MCF 10A (cell line): ENCODE results near the gene WIF1. TPM values are rescaled to one million over a fixed set of nuclear protein-coding genes. Genes with fewer than 3 reads are reported as not detected.

Source experiments
- BruUV-seq: library from RNA; stranded (reverse); fragments of 400-500 nt; replicated peaks from 2 replicates; lab custom pipeline; 2021; lab: Mats Ljungman, UMichigan
- CTCF ChIA-PET: fragments of 300-600 bp; sonication (Branson Sonifier 250); formaldehyde crosslinking; extraction: SDS; loops from one replicate; lab custom pipeline; 2021; ENCODE audit warnings: antibody characterized with exemption, inconsistent platforms; lab: Yijun Ruan, JAX
- POLR2A ChIA-PET: fragments of 300-600, 350-650 bp; sonication (Branson Sonifier 250); formaldehyde crosslinking; extraction: SDS; loops from one replicate; lab custom pipeline; 2020; ENCODE audit warnings: antibody characterized with exemption, inconsistent platforms; lab: Yijun Ruan, JAX
- DNase-seq: peaks from one replicate; pipeline ENCODE4 v3.0.0-alpha.2; 2018; ENCODE audit not compliant: unreplicated experiment
- H3K27ac Mint-ChIP-seq: one replicate; pipeline ENCODE4 v1.8.0; 2022; ENCODE audit warnings: mild to moderate bottlenecking, low read depth, mixed read lengths; ENCODE audit not compliant: unreplicated experiment
- H3K27me3 Mint-ChIP-seq: one replicate; pipeline ENCODE4 v1.8.0; 2022; ENCODE audit warnings: mixed read lengths; ENCODE audit not compliant: insufficient read depth, unreplicated experiment
- H3K36me3 Mint-ChIP-seq: one replicate; pipeline ENCODE4 v1.8.0; 2022; ENCODE audit warnings: mild to moderate bottlenecking, moderate library complexity, mixed read lengths; ENCODE audit not compliant: insufficient read depth, unreplicated experiment
- H3K4me1 Mint-ChIP-seq: one replicate; pipeline ENCODE4 v1.8.0; 2022; ENCODE audit warnings: mixed read lengths; ENCODE audit not compliant: insufficient read depth, unreplicated experiment
- H3K4me3 Mint-ChIP-seq: one replicate; pipeline ENCODE4 v1.8.0; 2022; ENCODE audit warnings: mild to moderate bottlenecking, moderate library complexity, mixed read lengths; ENCODE audit not compliant: unreplicated experiment
- H3K9me3 Mint-ChIP-seq: one replicate; pipeline ENCODE4 v1.8.0; 2022; ENCODE audit warnings: mixed read lengths; ENCODE audit not compliant: unreplicated experiment
- intact Hi-C: fragments of 100-400 bp; cut with micrococcal nuclease; formaldehyde crosslinking; loops from 2 replicates; pipeline ENCODE4 v1.14.1; 2022
- total RNA-seq: library from RNA; stranded (reverse); gene quantifications from 2 replicates; pipeline ENCODE4 v1.2.3, GENCODE V29; 2022
- TF ChIP-seq, protein P1 (sequence below): fragments of 200-600 bp; IDR thresholded peaks from one replicate; pipeline ENCODE4 v1.8.0; 2022; ENCODE audit warnings: antibody characterized with exemption, mild to moderate bottlenecking; ENCODE audit not compliant: unreplicated experiment

WIF1 gene
- total RNA-seq, 1 experiment from 2014 or later = not detected

- H3K27me3 Mint-ChIP-seq = peaks cover 86% of the 10 kb centered on the region
- BruUV-seq = no TSS peak
- TF ChIP-seq, protein P1, sequence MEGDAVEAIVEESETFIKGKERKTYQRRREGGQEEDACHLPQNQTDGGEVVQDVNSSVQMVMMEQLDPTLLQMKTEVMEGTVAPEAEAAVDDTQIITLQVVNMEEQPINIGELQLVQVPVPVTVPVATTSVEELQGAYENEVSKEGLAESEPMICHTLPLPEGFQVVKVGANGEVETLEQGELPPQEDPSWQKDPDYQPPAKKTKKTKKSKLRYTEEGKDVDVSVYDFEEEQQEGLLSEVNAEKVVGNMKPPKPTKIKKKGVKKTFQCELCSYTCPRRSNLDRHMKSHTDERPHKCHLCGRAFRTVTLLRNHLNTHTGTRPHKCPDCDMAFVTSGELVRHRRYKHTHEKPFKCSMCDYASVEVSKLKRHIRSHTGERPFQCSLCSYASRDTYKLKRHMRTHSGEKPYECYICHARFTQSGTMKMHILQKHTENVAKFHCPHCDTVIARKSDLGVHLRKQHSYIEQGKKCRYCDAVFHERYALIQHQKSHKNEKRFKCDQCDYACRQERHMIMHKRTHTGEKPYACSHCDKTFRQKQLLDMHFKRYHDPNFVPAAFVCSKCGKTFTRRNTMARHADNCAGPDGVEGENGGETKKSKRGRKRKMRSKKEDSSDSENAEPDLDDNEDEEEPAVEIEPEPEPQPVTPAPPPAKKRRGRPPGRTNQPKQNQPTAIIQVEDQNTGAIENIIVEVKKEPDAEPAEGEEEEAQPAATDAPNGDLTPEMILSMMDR = no peak
- H3K27ac Mint-ChIP-seq = no peak overlapping the region
- DNase-seq = no peak
- no peak overlapping the region for H3K4me3 Mint-ChIP-seq
- intact Hi-C loops = no loop called here
- CTCF ChIA-PET = interaction anchor here (0.8 to 0.9 kb wide), 3 partner anchors 11 to 179 kb away, joined by 3 to 4 read pairs (median 4); no protein-coding TSS in a partner anchor
- H3K4me1 Mint-ChIP-seq = no peaks in the 10 kb centered on the region
- no peaks in the 10 kb centered on the region for H3K36me3 Mint-ChIP-seq
- POLR2A ChIA-PET = no interaction called here
- H3K9me3 Mint-ChIP-seq = peaks cover 28% of the 10 kb centered on the region
These were observed 12.8 kb upstream of the WIF1 start for GRCh38 chr12:65133879-65134278.

- ChIA-PET CTCF (interaction anchor here (1.3 to 6.9 kb wide), 6 partner anchors 18 to 331 kb away, joined by 4 to 86 read pairs (median 6); no protein-coding TSS in a partner anchor), POLR2A (no interaction called here)
- Mint-ChIP-seq H3K4me1 (no peaks in the 10 kb centered on the region), H3K9me3 (no peaks in the 10 kb centered on the region), H3K27me3 (peaks cover 50% of the 10 kb centered on the region), H3K36me3 (no peaks in the 10 kb centered on the region), H3K4me3 (no peak overlapping the region), H3K27ac (no peak overlapping the region)
- no peak for DNase-seq
- TF ChIP-seq, protein P1 = no peak
- intact Hi-C loops = no loop called here
- BruUV-seq = no TSS peak
These were observed 5.4 kb upstream of the WIF1 start for GRCh38 chr12:65126482-65126881.

DNA sequence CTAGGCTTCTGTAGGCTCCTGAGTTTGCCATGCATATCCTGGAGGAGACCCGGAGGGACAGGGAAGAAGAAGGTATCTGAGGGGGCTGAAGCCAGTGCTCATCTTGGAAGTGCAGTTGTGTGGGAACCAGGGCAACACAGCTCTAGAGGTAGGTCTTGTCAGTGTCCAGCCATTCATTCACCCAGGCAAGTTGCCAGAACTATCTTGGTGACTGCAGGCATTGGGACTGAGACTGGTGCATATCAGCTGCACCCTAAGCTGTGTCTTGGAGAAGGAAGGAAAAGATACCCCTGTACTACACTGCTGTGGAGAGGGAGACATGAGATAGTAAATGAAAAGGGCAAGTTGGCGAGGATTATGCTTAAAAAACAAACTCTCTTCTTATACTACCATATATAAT lies 4.9 kb upstream of the WIF1 start:
- Mint-ChIP-seq H3K4me3 (no peak overlapping the region), H3K9me3 (no peaks in the 10 kb centered on the region), H3K27me3 (peaks cover 50% of the 10 kb centered on the region), H3K36me3 (no peaks in the 10 kb centered on the region), H3K27ac (no peak overlapping the region), H3K4me1 (no peaks in the 10 kb centered on the region)
- no peak for DNase-seq
- intact Hi-C loops = no loop called here
- CTCF ChIA-PET = interaction anchor here (0.6 to 6.9 kb wide), 7 partner anchors 17 to 330 kb away, joined by 3 to 86 read pairs (median 6); no protein-coding TSS in a partner anchor
- TF ChIP-seq, protein P1 = no peak
- BruUV-seq = no TSS peak
- POLR2A ChIA-PET = no interaction called here

DNA sequence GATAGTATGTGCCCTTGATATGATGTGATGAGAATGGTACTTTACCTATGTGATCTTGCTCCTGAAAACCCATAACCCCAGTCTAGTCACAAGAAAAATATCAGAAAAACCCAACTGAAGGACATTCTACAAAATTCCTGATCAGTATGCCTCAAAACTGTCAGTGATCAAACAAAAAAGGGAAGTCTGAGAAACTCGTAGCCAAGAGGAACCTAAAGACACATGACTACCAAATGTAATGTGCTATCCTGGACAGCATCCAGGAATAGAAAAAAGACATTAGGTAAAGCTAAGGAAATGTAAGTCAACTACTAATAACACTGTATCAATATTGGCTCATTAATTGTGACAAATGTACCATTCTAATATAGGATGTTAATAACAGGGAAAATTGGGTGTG lies 4.1 kb upstream of the WIF1 start:
- CTCF ChIA-PET = interaction anchor here (1.3 to 6.9 kb wide), 6 partner anchors 16 to 330 kb away, joined by 4 to 86 read pairs (median 6); no protein-coding TSS in a partner anchor
- H3K36me3 Mint-ChIP-seq = no peaks in the 10 kb centered on the region

More for the DNA sequence above, 4.1 kb upstream of the WIF1 start:
- Mint-ChIP-seq H3K27me3 (peaks cover 50% of the 10 kb centered on the region), H3K4me1 (no peaks in the 10 kb centered on the region), H3K4me3 (no peak overlapping the region), H3K9me3 (no peaks in the 10 kb centered on the region), H3K27ac (no peak overlapping the region)
- intact Hi-C loops = no loop called here
- no TSS peak for BruUV-seq
- POLR2A ChIA-PET = no interaction called here
- DNase-seq = no peak
- TF ChIP-seq, protein P1 = no peak
